Pancreas (tissue), 10 donors: ENCODE data around the gene RITA1. TPM values are rescaled to one million over a fixed set of nuclear protein-coding genes. Genes with fewer than 3 reads are reported as not detected.

Experiments
- ATAC-seq, 4 donors: fragments of 200-7000 bp; cut with Tn5 transposase; one replicate each; pipeline versions ENCODE4 v1.8.0 to v1.9.1; 2020; ENCODE audit warnings: mild to moderate bottlenecking in 4 of 4, moderate library complexity in 4 of 4
- DNase-seq, 6 donors: peaks; one replicate each; pipeline ENCODE4 v3.0.0-alpha.2; 2020
- FAIRE-seq: peaks from 2 replicates; lab custom pipeline; 2012; peaks lifted over from hg19 to GRCh38; lab: Jason Lieb, UNC
- H3K27ac ChIP-seq, 4 donors: fragments of 200-600 bp; sonication (generic); 1 replicate in 3 of 4; 2 replicates in 1 of 4; pipeline versions ENCODE4 v1.5.0 to v1.8.0; 2020
- H3K27me3 ChIP-seq, 4 donors: fragments of 200-600 bp; one replicate each; pipeline ENCODE4 v1.8.0; 2021
- H3K36me3 ChIP-seq, 3 donors: fragments of 200-600 bp; sonication (generic) in 1 of 3; one replicate each; pipeline versions ENCODE4 v1.5.0 to v1.8.0; 2020 to 2021
- H3K4me1 ChIP-seq, 3 donors: fragments of 200-600 bp; one replicate each; pipeline ENCODE4 v1.8.0; 2021
- H3K4me3 ChIP-seq, 4 donors: fragments of 200-600 bp; sonication (generic) in 2 of 4; one replicate each; pipeline versions ENCODE4 v1.5.0 to v1.8.0; 2020 to 2021
- H3K9me3 ChIP-seq, 4 donors: fragments of 200-600 bp; one replicate each; pipeline ENCODE4 v1.8.0; 2021
- WGBS, 2 donors: extraction: QIAGEN DNeasy Blood & Tissue Kit; methylation state at CpG; one replicate each; pipeline ENCODE4 v1.1.7; 2013; 5-methylcytosine and 5-hydroxymethylcytosine counted together
- intact Hi-C, 3 donors: fragments of 100-400 bp; cut with DNase I; formaldehyde crosslinking; loops; one replicate each; pipeline versions ENCODE4 v1.11.1 to v1.14.2; 2022
- polyA plus RNA-seq, 2 donors: library from polyadenylated mRNA; stranded (reverse); fragments of 200-250 nt; gene quantifications; one replicate each; pipeline ENCODE4 v1.2.3, GENCODE V29; 2013
- total RNA-seq, 6 donors: library from RNA; stranded (reverse); fragmentation: NEBNext Ultra II Directional in 4 of 6; extraction: Animal tissue kit (Norgen Biotek cat#: 25700) in 4 of 6; gene quantifications; one replicate each; pipeline versions ENCODE4 v1.2.1 to v1.2.4, GENCODE V29; 2021 to 2023
- TF ChIP-seq, protein P1 (sequence below), 4 donors: fragments of 200-600 bp; sonication (generic) in 3 of 4; IDR thresholded peaks; one replicate each; pipeline versions ENCODE4 v1.5.0 to v1.8.0; 2021; ENCODE audit warnings: antibody characterized with exemption in 4 of 4
- donor health status: healthy with polysubstance abuse.
- donor health status: DM: no; HTN: no; CAD: no; lungs with moderate emphysema.
- donor health status: DM: no; HTN: no; CAD: no.
- donor health status: control.
- donor health status: control.
- donor health status: Bipolar disorder and iron deficiency.
- donor health status: DM: yes; HTN: yes; CAD: no.
- donor health status: DM: no; HTN: no; CAD: no.
- donor health status: DM: no; HTN: no; CAD: no.
- donor health status: DM: yes; HTN: yes; CAD: no.

RITA1 gene
- total and polyA plus RNA-seq, 8 donors: 4.8 to 8.9 (median 5.4) TPM

DNA sequence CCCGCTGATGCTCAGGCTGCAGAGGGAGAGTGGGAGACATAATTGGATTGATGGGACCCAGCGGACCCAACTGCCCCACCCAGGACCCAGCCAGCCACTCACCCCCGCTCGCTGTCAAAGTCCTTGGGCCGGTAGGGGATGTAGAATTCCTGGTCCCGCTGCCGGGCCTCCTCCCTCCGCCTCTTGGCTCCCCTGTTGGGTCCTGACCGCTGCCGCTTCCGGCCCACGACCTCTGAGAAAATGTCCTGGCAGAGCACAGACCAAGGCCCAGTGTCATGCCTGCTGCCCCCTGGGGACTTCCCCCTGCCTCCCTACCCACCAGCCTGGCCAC, 22.5 kb upstream of the RITA1 start:
- Histone ChIP-seq H3K9me3 (no peaks in the 10 kb centered on the region), H3K36me3 (peaks cover 0 to 81% (median 26%) of the 10 kb centered on the region in 3 donors), H3K27ac (no peak overlapping the region), H3K4me1 (no peaks in the 10 kb centered on the region), H3K27me3 (no peaks in the 10 kb centered on the region), H3K4me3 (no peak overlapping the region)
- intact Hi-C loops: loop anchor here in 1 of 3 donors (10.0 kb wide), 1 partner anchor 58 kb away; no protein-coding TSS in a partner anchor
- TF ChIP-seq, protein P1, sequence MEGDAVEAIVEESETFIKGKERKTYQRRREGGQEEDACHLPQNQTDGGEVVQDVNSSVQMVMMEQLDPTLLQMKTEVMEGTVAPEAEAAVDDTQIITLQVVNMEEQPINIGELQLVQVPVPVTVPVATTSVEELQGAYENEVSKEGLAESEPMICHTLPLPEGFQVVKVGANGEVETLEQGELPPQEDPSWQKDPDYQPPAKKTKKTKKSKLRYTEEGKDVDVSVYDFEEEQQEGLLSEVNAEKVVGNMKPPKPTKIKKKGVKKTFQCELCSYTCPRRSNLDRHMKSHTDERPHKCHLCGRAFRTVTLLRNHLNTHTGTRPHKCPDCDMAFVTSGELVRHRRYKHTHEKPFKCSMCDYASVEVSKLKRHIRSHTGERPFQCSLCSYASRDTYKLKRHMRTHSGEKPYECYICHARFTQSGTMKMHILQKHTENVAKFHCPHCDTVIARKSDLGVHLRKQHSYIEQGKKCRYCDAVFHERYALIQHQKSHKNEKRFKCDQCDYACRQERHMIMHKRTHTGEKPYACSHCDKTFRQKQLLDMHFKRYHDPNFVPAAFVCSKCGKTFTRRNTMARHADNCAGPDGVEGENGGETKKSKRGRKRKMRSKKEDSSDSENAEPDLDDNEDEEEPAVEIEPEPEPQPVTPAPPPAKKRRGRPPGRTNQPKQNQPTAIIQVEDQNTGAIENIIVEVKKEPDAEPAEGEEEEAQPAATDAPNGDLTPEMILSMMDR (IDR thresholded peaks at IDR 0.05): no peak
- DNase-seq: no peak
- 94 to 99% methylated on average over 12 of the region's 12 CpGs for WGBS, 2 donors
- FAIRE-seq: no peak
- ATAC-seq: no peak

DNA sequence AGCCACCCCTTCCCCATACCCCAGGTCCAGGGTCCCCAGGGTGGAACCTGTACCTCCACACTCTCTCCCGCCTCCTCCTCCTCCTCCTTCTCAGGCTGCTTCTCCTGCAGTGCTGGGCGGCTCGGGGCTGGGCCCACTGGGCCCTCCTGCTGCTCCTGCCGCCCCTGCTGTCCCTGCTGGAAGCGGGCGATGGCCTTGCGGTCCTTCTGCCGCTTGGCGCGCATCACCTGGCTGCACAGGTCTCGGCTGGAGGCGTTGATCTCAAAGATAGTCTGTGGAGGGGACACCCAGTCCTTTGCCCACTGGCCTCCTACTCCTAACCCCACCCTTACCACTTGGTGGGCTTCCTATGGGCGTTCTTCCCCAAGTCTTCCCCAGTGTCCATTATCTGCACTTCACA, 21.5 kb upstream of the RITA1 start:
- Histone ChIP-seq H3K36me3 (peaks cover 0 to 84% (median 21%) of the 10 kb centered on the region in 3 donors), H3K27ac (no peak overlapping the region), H3K4me3 (no peak overlapping the region), H3K27me3 (no peaks in the 10 kb centered on the region), H3K4me1 (no peaks in the 10 kb centered on the region), H3K9me3 (no peaks in the 10 kb centered on the region)
- TF ChIP-seq, protein P1 (IDR thresholded peaks at IDR 0.05): no peak
- 95 to 98% methylated on average over 13 of the region's 13 CpGs for WGBS, 2 donors
- intact Hi-C loops: loop anchor here in 1 of 3 donors (10.0 kb wide), 1 partner anchor 59 kb away; no protein-coding TSS in a partner anchor
- DNase-seq (no peak), ATAC-seq (no peak), FAIRE-seq (no peak)

DNA sequence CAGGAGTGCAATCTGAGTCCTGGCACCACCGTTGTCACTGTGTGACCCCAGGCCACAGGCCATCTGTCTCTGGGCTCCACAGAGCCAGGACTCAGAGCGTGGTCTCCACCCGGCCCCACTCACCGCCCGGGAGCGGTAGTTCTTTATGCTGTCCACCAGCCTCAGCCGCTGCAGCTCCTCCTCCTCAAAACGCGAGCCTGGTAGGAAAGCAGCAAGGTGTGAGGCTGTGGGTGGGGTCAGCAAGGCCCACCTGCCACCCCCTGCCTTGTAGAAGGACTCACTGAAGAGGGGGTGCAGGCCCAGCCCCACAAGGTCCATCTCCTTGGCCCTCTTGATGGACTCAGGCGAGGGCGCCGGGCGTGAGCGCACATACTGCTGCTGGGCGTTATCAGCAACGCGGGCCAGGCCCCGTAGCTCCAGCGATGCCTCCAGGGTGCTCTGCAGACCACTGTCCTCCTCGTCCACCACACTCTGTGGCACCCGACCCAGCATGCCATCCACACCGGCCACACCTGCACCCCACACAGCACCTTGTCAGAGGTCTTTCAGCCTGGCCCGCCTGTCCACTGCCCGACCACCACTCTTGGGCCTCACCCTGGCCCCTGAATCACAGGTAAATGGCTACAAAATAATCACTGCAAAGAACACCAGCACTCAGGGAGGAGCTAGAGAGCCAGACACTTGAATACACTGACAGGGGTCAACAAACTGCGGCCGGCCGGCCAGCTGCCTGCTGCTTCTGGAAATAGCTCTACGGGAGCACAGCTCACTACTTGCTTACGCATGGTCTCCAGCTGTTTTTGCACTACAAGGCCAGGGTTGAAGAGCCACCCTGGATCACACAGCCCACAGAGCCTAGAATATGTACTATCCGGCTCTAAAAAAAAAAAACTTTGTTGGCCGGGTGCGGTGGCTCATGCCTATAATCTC, 19.7 kb upstream of the RITA1 start:
- DNase-seq: no peak
- FAIRE-seq: no peak
- WGBS, 2 donors: 93 to 94% methylated on average over 32 of the region's 32 CpGs
- H3K9me3 ChIP-seq: no peaks in the 10 kb centered on the region
- intact Hi-C loops: loop anchor here in 1 of 3 donors (10.0 kb wide), 1 partner anchor 61 kb away; no protein-coding TSS in a partner anchor
- H3K27ac ChIP-seq: no peak overlapping the region
- H3K27me3 ChIP-seq: no peaks in the 10 kb centered on the region
- H3K4me3 ChIP-seq: no peak overlapping the region
- no peak for ATAC-seq
- peaks cover 5 to 82% (median 34%) of the 10 kb centered on the region in 3 donors for H3K36me3 ChIP-seq
- TF ChIP-seq, protein P1 (IDR thresholded peaks at IDR 0.05): no peak
- H3K4me1 ChIP-seq: no peaks in the 10 kb centered on the region

DNA sequence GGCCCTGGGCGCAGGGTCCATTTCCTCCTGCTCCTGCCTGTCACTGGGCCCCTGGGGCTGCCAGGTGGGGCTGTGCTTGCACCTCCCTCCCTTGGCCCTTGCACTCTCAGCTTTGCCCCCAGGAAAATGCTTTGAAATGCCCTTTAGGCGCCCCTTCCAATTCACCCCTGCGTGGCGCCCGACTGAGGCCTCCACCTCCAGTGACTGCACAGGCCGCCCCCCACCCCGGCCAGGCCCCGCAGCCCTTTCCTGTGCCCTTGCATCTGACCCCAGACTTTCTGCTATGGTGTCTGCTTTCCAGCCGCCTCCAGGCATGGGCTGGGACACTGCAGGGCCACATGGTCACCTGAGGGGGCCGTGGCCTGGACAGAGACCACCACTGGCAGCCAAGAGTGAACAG, 17.7 kb upstream of the RITA1 start:
- Histone ChIP-seq H3K36me3 (peaks cover 5 to 93% (median 53%) of the 10 kb centered on the region in 3 donors), H3K9me3 (no peaks in the 10 kb centered on the region), H3K4me3 (no peak overlapping the region), H3K27me3 (no peaks in the 10 kb centered on the region), H3K4me1 (no peaks in the 10 kb centered on the region), H3K27ac (no peak overlapping the region)
- DNase-seq: no peak
- 91 to 95% methylated on average over 9 to 10 of the region's 10 CpGs for WGBS, 2 donors
- intact Hi-C loops: loop anchor here in 1 of 3 donors (10.0 kb wide), 1 partner anchor 63 kb away; no protein-coding TSS in a partner anchor
- no peak for ATAC-seq
- FAIRE-seq: no peak
- TF ChIP-seq, protein P1 (IDR thresholded peaks at IDR 0.05): no peak
